Stimulated activated CD4-positive, alpha-beta T cell treated with anti-CD3 and anti-CD28 coated beads, Interleukin-2, amount 100 ng/mL, for 24 hours (primary cell): ENCODE measurements around the gene CHRNA4.
"Not testable (repeated sequence)": the region's sequence is repeated elsewhere in the genome, so short reads cannot be mapped to it uniquely, and the experiment has no call there.

Source experiments
- DNase-seq, 2 donors: peaks; one replicate each; pipeline ENCODE4 v3.0.0-alpha.2; 2020

Gene CHRNA4

GRCh38 chr20:63306673-63307537, 54.2 kb downstream of the CHRNA4 start:
- DNase-seq: no peak

GRCh38 chr20:63305933-63306672, 55.0 kb downstream of the CHRNA4 start:
- DNase-seq: not testable (repeated sequence)

- no peak for DNase-seq
These were observed 55.8 kb downstream of the CHRNA4 start for GRCh38 chr20:63305393-63305792.

GRCh38 chr20:63303095-63303666, 58.0 kb downstream of the CHRNA4 start:
- DNase-seq: no peak

- DNase-seq: no peak
These were observed 59.5 kb downstream of the CHRNA4 start for GRCh38 chr20:63301671-63302070.

- DNase-seq: no peak
These were observed 62.3 kb downstream of the CHRNA4 start for GRCh38 chr20:63298731-63299312.

GRCh38 chr20:63297796-63298572, 63.2 kb downstream of the CHRNA4 start:
- DNase-seq: no peak

GRCh38 chr20:63297371-63297781, 63.8 kb downstream of the CHRNA4 start:
- DNase-seq: no peak

GRCh38 chr20:63296531-63297299, 64.4 kb downstream of the CHRNA4 start:
- no peak for DNase-seq

GRCh38 chr20:63295846-63296245, 65.3 kb downstream of the CHRNA4 start:
- no peak for DNase-seq

- DNase-seq: no peak
These were observed 65.7 kb downstream of the CHRNA4 start for GRCh38 chr20:63295422-63295821.

- DNase-seq: no peak
These were observed 66.1 kb downstream of the CHRNA4 start for GRCh38 chr20:63295018-63295417.

GRCh38 chr20:63294536-63294900, 66.6 kb downstream of the CHRNA4 start:
- DNase-seq: no peak

- no peak for DNase-seq
These were observed 67.1 kb downstream of the CHRNA4 start for GRCh38 chr20:63293871-63294535.

- no peak for DNase-seq
These were observed 67.7 kb downstream of the CHRNA4 start for GRCh38 chr20:63293456-63293855.
